ENCODE data around the gene USPL1. TPM values are rescaled to one million over a fixed set of nuclear protein-coding genes. Genes with fewer than 3 reads are reported as not detected.

USPL1 gene
- total and polyA plus RNA-seq, 2 of the 13 experiments (the other 11 are each of a cell fraction or from before 2014, with no cell fraction given) = 13.7 to 15.9 TPM

GRCh38 chr13:30666113-30666512 is 48.4 kb downstream of the USPL1 start:
- in situ Hi-C loops (cut with HindIII; ENCODE audit: extremely low pct_ligation_motif_present, low pct_unique_long_range_greater_than_20kb) (no loop called here), intact Hi-C loops (cut with micrococcal nuclease; ENCODE audit: unreplicated experiment) (no loop called here)
- WGBS (ENCODE audit: low lambda C conversion rate) = 95% methylated on average over 8 of the region's 8 CpGs
- Histone ChIP-seq H3K4me1 (ENCODE audit: insufficient read depth, low read length) (peaks cover 61% of the 10 kb centered on the region), H3K4me2 (ENCODE audit: low read depth, low read length) (peak overlapping the region; percentile 34; the same call in 1 of the 2 replicates), H3K79me2 (ENCODE audit: insufficient read depth, low read length) (no peaks in the 10 kb centered on the region), H4K20me1 (ENCODE audit: insufficient read depth, low read length) (no peaks in the 10 kb centered on the region), H3K9me3 (ENCODE audit: low read length) (no peaks in the 10 kb centered on the region), H3K27ac (ENCODE audit: extremely low read length, insufficient read depth, low read length) (peak overlapping the region; percentile 49), H2AFZ (ENCODE audit: low read length) (peak overlapping the region; percentile 90), H3K36me3 (replicated peaks in 1 of 2; ENCODE audit: control insufficient read depth in 1 of 2, insufficient read depth in 2 of 2, low read length in 2 of 2) (no peaks in the 10 kb centered on the region), H3K9ac (ENCODE audit: insufficient read depth, low read depth, low read length) (no peak overlapping the region), H3K27me3 (ENCODE audit: control insufficient read depth in 1 of 2, insufficient read depth in 2 of 2, low read length in 2 of 2) (no peaks in the 10 kb centered on the region), H3K4me3 (replicated peaks in 1 of 3; ENCODE audit: insufficient read depth in 1 of 3, low read depth in 2 of 3, low read length in 3 of 3) (no peak overlapping the region)
- TF ChIP-seq ZBTB38 (CRISPR knock-in tag; IDR thresholded peaks at IDR 0.05) (peak; percentile 71; the same call in 1 of the 2 replicates), RBFOX2 (IDR thresholded peaks at IDR 0.05; ENCODE audit: low read depth, low read length) (no peak)
- no peak for FAIRE-seq
- peak; percentile 28 for DNase-seq (ENCODE audit: low spot score)
- CTCF ChIA-PET (ENCODE audit: low intra/inter-chr PET ratio, low total read pairs) = no interaction called here
- POLR2A ChIA-PET = no interaction called here
- no peak for ATAC-seq
- BruUV-seq (replicated peaks) = no TSS peak

GRCh38 chr13:30667014-30667413 is 49.3 kb downstream of the USPL1 start:
- intact Hi-C loops (cut with micrococcal nuclease; ENCODE audit: unreplicated experiment) = no loop called here
- 99% methylated on average over 4 of the region's 4 CpGs for WGBS (ENCODE audit: low lambda C conversion rate)
- Histone ChIP-seq H3K4me1 (ENCODE audit: insufficient read depth, low read length) (peaks cover 62% of the 10 kb centered on the region), H3K36me3 (replicated peaks in 1 of 2; ENCODE audit: control insufficient read depth in 1 of 2, insufficient read depth in 2 of 2, low read length in 2 of 2) (no peaks in the 10 kb centered on the region), H3K9me3 (ENCODE audit: low read length) (no peaks in the 10 kb centered on the region), H3K27me3 (ENCODE audit: control insufficient read depth in 1 of 2, insufficient read depth in 2 of 2, low read length in 2 of 2) (no peaks in the 10 kb centered on the region), H4K20me1 (ENCODE audit: insufficient read depth, low read length) (no peaks in the 10 kb centered on the region), H3K4me2 (ENCODE audit: low read depth, low read length) (no peak overlapping the region), H3K27ac (ENCODE audit: extremely low read length, insufficient read depth, low read length) (peak overlapping the region; percentile 83), H3K79me2 (ENCODE audit: insufficient read depth, low read length) (no peaks in the 10 kb centered on the region), H3K9ac (ENCODE audit: insufficient read depth, low read depth, low read length) (no peak overlapping the region), H3K4me3 (replicated peaks in 1 of 3; ENCODE audit: insufficient read depth in 1 of 3, low read depth in 2 of 3, low read length in 3 of 3) (no peak overlapping the region), H2AFZ (ENCODE audit: low read length) (no peak overlapping the region)
- TF ChIP-seq ZNF749 (CRISPR knock-in tag; IDR thresholded peaks at IDR 0.05; ENCODE audit: borderline replicate concordance) = no peak
- peak; percentile 93 for TF ChIP-seq MAFF (IDR thresholded peaks at IDR 0.05; ENCODE audit: low read depth, low read length)
- peak; percentile 93 to 94 for TF ChIP-seq MAFK (conservative IDR thresholded peaks at IDR 0.05 in 1 of 2, IDR thresholded peaks at IDR 0.05 in 1 of 2; ENCODE audit: low read length in 2 of 2)
- BruUV-seq (replicated peaks) = no TSS peak
- DNase-seq (ENCODE audit: low spot score) (no peak), FAIRE-seq (no peak), ATAC-seq (no peak)
- ChIA-PET POLR2A (no interaction called here), CTCF (ENCODE audit: low intra/inter-chr PET ratio, low total read pairs) (no interaction called here)
- in situ Hi-C loops (cut with HindIII; ENCODE audit: extremely low pct_ligation_motif_present, low pct_unique_long_range_greater_than_20kb) = no loop called here
